HepG2 (cell line): ENCODE results near the gene GRAMD4. TPM values are rescaled to one million over a fixed set of nuclear protein-coding genes. Genes with fewer than 3 reads are reported as not detected.
A peak's percentile ranks its signal among the peaks of the same experiment; 100 is the strongest.

Experiments used
- FOXP4 ChIP-seq: sonication (generic); formaldehyde crosslinking; IDR thresholded peaks from 2 replicates; pipeline ENCODE4 v1.4.0; 2020; ENCODE audit warnings: missing genetic modification reagents
- MBD4 ChIP-seq: IDR thresholded peaks from 2 replicates; pipeline ENCODE4 v1.6.1; 2012; ENCODE audit warnings: low read length, inconsistent platforms, borderline replicate concordance
- MXD3 ChIP-seq: IDR thresholded peaks from 2 replicates; pipeline ENCODE4 v1.6.1; 2016; ENCODE audit warnings: mild to moderate bottlenecking, missing biosample characterization, missing genetic modification reagents
- SAP130 ChIP-seq: IDR thresholded peaks from 2 replicates; pipeline ENCODE4 v1.6.1; 2016; ENCODE audit warnings: low read depth
- TFAP4 ChIP-seq: sonication (generic); IDR thresholded peaks from 2 replicates; pipeline ENCODE4 v1.6.1; 2016; ENCODE audit warnings: low read depth, borderline replicate concordance
- ZBTB14 ChIP-seq: sonication (generic); formaldehyde crosslinking; IDR thresholded peaks from 2 replicates; pipeline ENCODE4 v1.4.0; 2020; ENCODE audit warnings: missing genetic modification reagents
- ZBTB40 ChIP-seq, 2 experiments: fragments of 450-650 bp in 1 of 2; sonication (generic) in 1 of 2; formaldehyde crosslinking in 1 of 2; IDR thresholded peaks; 2 replicates each; pipeline versions ENCODE4 v1.6.1 to v1.8.0; 2016 to 2022; ENCODE audit warnings: antibody characterized with exemption in 1 of 2, mild to moderate bottlenecking in 1 of 2, missing genetic modification reagents in 1 of 2
- ZBTB8A ChIP-seq: sonication (generic); formaldehyde crosslinking; IDR thresholded peaks from 2 replicates; pipeline ENCODE4 v1.4.0; 2020; ENCODE audit warnings: mild to moderate bottlenecking, low read depth, missing genetic modification reagents, borderline replicate concordance
- ZNF337 ChIP-seq: sonication (generic); formaldehyde crosslinking; IDR thresholded peaks from 2 replicates; pipeline ENCODE4 v1.5.1; 2020; ENCODE audit warnings: missing genetic modification reagents, low read depth, mild to moderate bottlenecking, borderline replicate concordance
- ZNF367 ChIP-seq: sonication (generic); formaldehyde crosslinking; IDR thresholded peaks from 2 replicates; pipeline ENCODE4 v1.4.0; 2020; ENCODE audit warnings: missing genetic modification reagents, borderline replicate concordance
- ZNF468 ChIP-seq: sonication (generic); formaldehyde crosslinking; IDR thresholded peaks from 2 replicates; pipeline ENCODE4 v1.8.0; 2022; ENCODE audit warnings: mild to moderate bottlenecking, moderate library complexity, missing genetic modification reagents
- ZNF484 ChIP-seq: sonication (generic); formaldehyde crosslinking; IDR thresholded peaks from 2 replicates; pipeline ENCODE4 v1.5.1; 2020; ENCODE audit warnings: mild to moderate bottlenecking, low read depth, missing genetic modification reagents, borderline replicate concordance
- ZNF564 ChIP-seq: sonication (generic); formaldehyde crosslinking; IDR thresholded peaks from 2 replicates; pipeline ENCODE4 v1.8.1; 2023; ENCODE audit warnings: mild to moderate bottlenecking, missing genetic modification reagents
- ZNF572 ChIP-seq: sonication (generic); formaldehyde crosslinking; IDR thresholded peaks from 2 replicates; pipeline ENCODE4 v1.5.1; 2020; ENCODE audit warnings: mild to moderate bottlenecking, missing genetic modification reagents
- polyA plus RNA-seq, 8 experiments: library from polyadenylated mRNA; depleted of rRNA in 3 of 8; stranded (reverse) in 7 of 8; unstranded in 1 of 8; fragments of >200 nt; fragmentation: Illumina TruSeq in 4 of 8; extraction: Trizol in 4 of 8; gene quantifications; 2 replicates each; pipeline versions ENCODE4 v1.2.1 to v1.2.3, GENCODE V29; 2011 to 2016; ENCODE audit warnings: low read depth in 4 of 8, missing spikeins in 1 of 8, mixed read lengths in 1 of 8; ENCODE audit not compliant: insufficient read depth in 1 of 8
- total RNA-seq, 5 experiments: library from RNA; depleted of rRNA; stranded (reverse); fragments of >200 nt; fragmentation: Illumina TruSeq; extraction: Trizol; gene quantifications; 2 replicates each; pipeline ENCODE4 v1.2.3, GENCODE V29; 2016; ENCODE audit warnings: low read depth in 1 of 5

The GRAMD4 gene
- total and polyA plus RNA-seq, 2 of the 13 experiments (the other 11 are each of a cell fraction or from before 2014, with no cell fraction given), result 15.2 to 15.7 TPM

- TF ChIP-seq ZNF337 (CRISPR knock-in tag), result no peak
- no peak for TF ChIP-seq ZNF484 (CRISPR knock-in tag)
- peak; percentile 36; the same call in 1 of the 2 replicates for TF ChIP-seq FOXP4 (CRISPR knock-in tag)
- no peak for TF ChIP-seq MBD4
- no peak for TF ChIP-seq ZBTB8A (CRISPR knock-in tag)
- TF ChIP-seq ZBTB14 (CRISPR knock-in tag), result no peak
- 0 out of 2 replicates have a peak, but pooled peaks have one; percentile 25 for TF ChIP-seq ZNF572 (CRISPR knock-in tag)
- TF ChIP-seq SAP130, result peak; percentile 56; the same call in 1 of the 2 replicates
- TF ChIP-seq ZNF564 (CRISPR knock-in tag), result 0 out of 2 replicates have a peak, but pooled peaks have one; percentile 44
- no peak for TF ChIP-seq ZBTB40 (IDR thresholded peaks at IDR 0.05)
- peak; percentile 57; the same call in 1 of the 2 replicates for TF ChIP-seq ZBTB40 (CRISPR knock-in tag; IDR thresholded peaks at IDR 0.05)
- TF ChIP-seq MXD3, result no peak
- no peak for TF ChIP-seq ZNF367 (CRISPR knock-in tag)
- TF ChIP-seq ZNF468, result 0 out of 2 replicates have a peak, but pooled peaks have one; percentile 51
- TF ChIP-seq TFAP4, result peak; percentile 88
Observed at GRCh38 chr22:46612904-46613605, 7.1 kb upstream of the GRAMD4 start (continued).
